ENCODE data around the gene PRPSAP1. TPM values are rescaled to one million over a fixed set of nuclear protein-coding genes. Genes with fewer than 3 reads are reported as not detected.

Gene PRPSAP1
- total and polyA plus RNA-seq, 2 of the 8 experiments (the other 6 are each of a cell fraction or from before 2014, with no cell fraction given), result 32.0 to 54.2 TPM

- H3K56ac ChIP-seq (replicated peaks; ENCODE audit: insufficient read length, low read depth, low read length), result no peak overlapping the region
- H3K9ac ChIP-seq (replicated peaks in 1 of 4; ENCODE audit: extremely low read depth in 1 of 4, low read depth in 3 of 4, low read length in 3 of 4), result no peak overlapping the region
- H3K4me2 ChIP-seq (ENCODE audit: insufficient read depth in 1 of 2, low read depth in 2 of 2, low read length in 2 of 2), result peak overlapping the region; percentile 70 to 77
- H3K36me3 ChIP-seq (ENCODE audit: control insufficient read depth in 2 of 4, insufficient read depth in 4 of 4, low read length in 3 of 4), result no peaks in the 10 kb centered on the region
- peaks cover 2% of the 10 kb centered on the region; the same call in 1 of the 2 replicates for H3K79me1 ChIP-seq (ENCODE audit: low read depth, low read length)
- WGBS, 2 experiments (ENCODE audit: extremely low coverage in 1 of 2, insufficient coverage in 1 of 2, insufficient read length in 1 of 2, insufficient replicate concordance in 2 of 2, low coverage in 1 of 2, low lambda C conversion rate in 2 of 2, missing lambda C conversion rate in 1 of 2), result 86% methylated on average over 4 of the region's 4 CpGs; no CpG with 5 or more reads in 1 of the 2 experiments
- TF ChIP-seq FOSL1 (IDR thresholded peaks at IDR 0.05; ENCODE audit: insufficient read depth, low read depth, low read length) (no peak), POLR2A (IDR thresholded peaks at IDR 0.05; ENCODE audit: control extremely low read depth in 1 of 2, low read depth in 2 of 2, low read length in 2 of 2) (0 out of 3 replicates have a peak, but pooled peaks of 1 of the 2 experiments have one; percentile 6)
- no peaks in the 10 kb centered on the region for H4K20me1 ChIP-seq (replicated peaks in 1 of 2; ENCODE audit: control insufficient read depth in 1 of 2, insufficient read depth in 2 of 2, low read length in 2 of 2)
- H3K79me2 ChIP-seq (ENCODE audit: control insufficient read depth in 1 of 2, insufficient read depth in 2 of 2, low read length in 2 of 2), result peaks cover 3 to 24% of the 10 kb centered on the region in 2 experiments; a peak in 3 of 4 replicates
- no peak overlapping the region for H2BK20ac ChIP-seq (ENCODE audit: low read length)
- no peak overlapping the region for H2BK15ac ChIP-seq (ENCODE audit: low read length)
- H4K91ac ChIP-seq (replicated peaks; ENCODE audit: insufficient read length, low read length), result no peak overlapping the region
- H3K14ac ChIP-seq (ENCODE audit: insufficient read length), result no peak overlapping the region
- ChIA-PET POLR2A (ENCODE audit: partially characterized antibody) (interaction anchor here (0.9 to 2.0 kb wide), 6 partner anchors 10 to 110 kb away, joined by 3 to 6 read pairs (median 4); no protein-coding TSS in a partner anchor), CTCF (ENCODE audit: partially characterized antibody) (interaction anchor here (0.6 to 6.2 kb wide), 8 partner anchors 11 to 178 kb away, joined by 3 to 63 read pairs (median 3); no protein-coding TSS in a partner anchor)
- no peaks in the 10 kb centered on the region for H3K23me2 ChIP-seq (ENCODE audit: low read depth, low read length)
- no peak overlapping the region for H3K27ac ChIP-seq (ENCODE audit: low read depth, low read length)
- H4K5ac ChIP-seq (ENCODE audit: insufficient read length, low read depth, low read length), result no peak overlapping the region
- H3K4me3 ChIP-seq (ENCODE audit: extremely low read depth in 1 of 4, insufficient read depth in 2 of 4, low read depth in 3 of 4, low read length in 4 of 4), result peak overlapping the region in 1 of 4 experiments; percentile 82; a peak in 3 of 8 replicates
- H3K4me1 ChIP-seq (replicated peaks in 1 of 4; ENCODE audit: control insufficient read depth in 3 of 4, insufficient read depth in 4 of 4, low read length in 3 of 4), result peaks cover 5 to 23% (median 15%) of the 10 kb centered on the region in 4 experiments
- H3K9me3 ChIP-seq (ENCODE audit: insufficient read depth in 2 of 2, low read depth in 1 of 2, low read length in 1 of 2), result no peaks in the 10 kb centered on the region
- H3K23ac ChIP-seq (ENCODE audit: insufficient read length), result no peak overlapping the region
- H2BK12ac ChIP-seq (ENCODE audit: low read depth, low read length), result peak overlapping the region; percentile 30; the same call in 1 of the 2 replicates
- H3K27me3 ChIP-seq (replicated peaks in 1 of 4; ENCODE audit: control insufficient read depth in 3 of 4, extremely low read depth in 1 of 4, insufficient read depth in 3 of 4, low read length in 3 of 4), result no peaks in the 10 kb centered on the region
- H3K18ac ChIP-seq (ENCODE audit: extremely low read depth, low read length), result no peak overlapping the region
- DNase-seq (ENCODE audit: low read depth in 1 of 2, low spot score in 2 of 2) (no peak), FAIRE-seq (no peak)
- no peak overlapping the region for H4K8ac ChIP-seq (ENCODE audit: extremely low read depth, insufficient read depth, low read length)
- no peak overlapping the region for H2AFZ ChIP-seq (ENCODE audit: low read length)
- no peak overlapping the region for H2BK120ac ChIP-seq (replicated peaks; ENCODE audit: low read depth, low read length)
- H3K4ac ChIP-seq (replicated peaks; ENCODE audit: insufficient read length, low read depth, low read length), result no peak overlapping the region
- no peak overlapping the region for H2BK5ac ChIP-seq (ENCODE audit: low read depth, low read length)
- peak overlapping the region; percentile 79; the same call in 1 of the 2 replicates for H2AK5ac ChIP-seq (ENCODE audit: low read depth, low read length)
These were observed 86.6 kb downstream of the PRPSAP1 start for GRCh38 chr17:76267051-76267576.
